ES-I3 (cell line): ENCODE data around the gene MLN.

Source experiments
- H3K36me3 ChIP-seq: 2 replicates; pipeline ENCODE4 v1.6.1; 2013; ENCODE audit warnings: mild to moderate bottlenecking, low read length, control low read depth, moderate library complexity; ENCODE audit not compliant: insufficient read depth
- H3K4me1 ChIP-seq: 2 replicates; pipeline ENCODE4 v1.6.1; 2013; ENCODE audit warnings: mild to moderate bottlenecking, control low read depth, low read length; ENCODE audit not compliant: insufficient read depth
- H3K9ac ChIP-seq: 2 replicates; pipeline ENCODE4 v1.6.1; 2013; ENCODE audit warnings: low read depth, mild to moderate bottlenecking, low read length, moderate library complexity
- H3K9me3 ChIP-seq: 2 replicates; pipeline ENCODE4 v1.6.1; 2013; ENCODE audit warnings: mild to moderate bottlenecking, low read length, moderate library complexity; ENCODE audit not compliant: control insufficient read depth, insufficient read depth

MLN gene

DNA sequence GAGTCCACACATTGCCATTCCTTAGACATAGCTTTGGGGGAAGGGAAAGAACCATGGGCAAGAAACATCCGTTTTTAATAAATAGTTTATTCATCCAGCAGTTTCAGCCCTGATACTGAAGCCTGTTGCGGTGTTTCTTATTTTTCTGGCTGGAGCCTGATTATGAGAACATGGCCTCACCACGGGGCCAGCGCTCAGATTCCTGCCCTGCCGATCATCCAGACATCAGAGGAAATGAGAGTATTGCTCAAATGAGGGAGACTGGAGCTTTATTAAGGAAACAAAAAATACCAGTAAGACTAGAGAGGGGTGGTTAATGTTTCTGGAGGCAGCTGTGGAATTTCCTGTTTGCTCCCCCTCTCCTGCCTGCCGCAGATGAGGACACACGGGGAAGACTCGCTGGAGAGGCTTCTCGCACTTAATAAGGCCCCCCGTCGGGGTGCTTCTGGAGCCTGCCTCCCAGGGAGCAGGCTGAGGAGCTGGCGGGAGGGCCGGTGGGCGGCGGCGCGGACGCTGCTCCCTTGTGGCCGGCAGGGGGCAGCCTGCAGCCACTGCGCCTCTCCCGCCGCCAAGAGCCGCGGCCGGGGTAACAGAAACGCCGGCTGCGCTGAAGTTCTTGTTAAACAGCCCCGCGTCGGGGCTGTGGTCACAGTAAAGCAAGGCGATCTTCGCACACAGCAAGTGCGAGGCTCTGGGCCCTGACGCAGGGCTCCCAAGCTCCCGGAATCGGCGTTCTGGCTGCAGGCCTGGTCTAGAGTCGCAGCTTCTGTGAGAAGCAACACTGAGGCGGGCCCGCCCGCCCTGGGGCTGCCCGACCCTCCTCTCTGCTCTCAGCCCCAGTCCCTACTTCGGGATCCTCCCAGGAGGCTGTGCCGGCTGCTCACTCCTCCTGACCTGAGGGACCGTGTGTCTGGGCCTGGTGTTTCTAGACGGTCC, 32.4 kb downstream of the MLN start:
- Histone ChIP-seq H3K36me3 (peaks cover 25% of the 10 kb centered on the region), H3K4me1 (peaks cover 32% of the 10 kb centered on the region), H3K9me3 (no peaks in the 10 kb centered on the region), H3K9ac (no peak overlapping the region)

DNA sequence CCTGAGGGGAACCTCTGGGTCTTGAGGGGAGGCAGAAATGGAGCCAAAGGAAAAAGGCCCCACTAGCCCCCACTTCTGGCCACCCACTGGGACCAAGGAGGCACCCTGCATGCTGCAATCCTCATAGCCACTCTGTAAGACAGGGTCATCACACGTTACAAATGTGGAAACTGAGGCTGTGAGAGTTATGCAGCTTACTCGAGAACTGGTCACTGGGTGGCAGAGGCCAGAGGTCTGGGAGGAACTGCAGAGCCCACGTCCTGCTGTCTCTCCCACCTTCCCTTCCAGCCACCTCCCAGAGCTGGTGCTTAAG, 33.0 kb downstream of the MLN start:
- H3K9ac ChIP-seq, result no peak overlapping the region
- H3K4me1 ChIP-seq, result peaks cover 32% of the 10 kb centered on the region
- H3K36me3 ChIP-seq, result peaks cover 19% of the 10 kb centered on the region
- no peaks in the 10 kb centered on the region for H3K9me3 ChIP-seq

- peaks cover 32% of the 10 kb centered on the region for H3K4me1 ChIP-seq
- no peak overlapping the region; the same call in 1 of the 2 replicates for H3K9ac ChIP-seq
- H3K9me3 ChIP-seq, result no peaks in the 10 kb centered on the region
- peaks cover 18% of the 10 kb centered on the region for H3K36me3 ChIP-seq
These were observed 33.5 kb downstream of the MLN start for GRCh38 chr6:33770124-33770832.

DNA sequence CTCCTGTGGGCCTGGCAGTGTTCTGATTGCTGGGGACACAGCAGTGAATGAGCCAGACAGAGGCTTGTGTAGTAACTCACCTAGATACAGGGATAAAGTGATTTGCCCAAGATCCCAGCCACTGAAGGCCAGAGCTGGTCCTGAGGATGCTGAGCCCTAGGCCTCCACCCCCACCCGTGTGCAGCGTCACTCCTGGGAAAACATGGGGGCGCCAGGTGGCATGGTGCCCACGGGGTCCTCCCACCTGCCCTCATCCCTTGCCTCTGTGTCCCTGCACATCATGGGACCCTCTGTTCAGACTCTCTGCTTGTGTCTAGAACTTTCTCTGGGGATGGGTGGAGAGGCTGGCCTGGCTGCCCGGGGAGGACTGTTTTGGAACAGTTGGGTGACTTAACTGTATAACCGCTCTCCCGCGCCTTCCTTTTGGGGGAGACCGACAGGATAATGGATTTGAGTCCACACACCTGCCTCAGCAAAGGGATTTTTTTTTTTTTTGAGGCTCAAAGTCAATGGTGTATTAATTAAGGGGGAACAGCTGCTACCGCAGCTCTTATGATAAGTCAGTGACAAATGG, 34.5 kb downstream of the MLN start:
- Histone ChIP-seq H3K4me1 (peaks cover 32% of the 10 kb centered on the region), H3K36me3 (peaks cover 13% of the 10 kb centered on the region; the same call in 1 of the 2 replicates), H3K9me3 (no peaks in the 10 kb centered on the region), H3K9ac (no peak overlapping the region)

DNA sequence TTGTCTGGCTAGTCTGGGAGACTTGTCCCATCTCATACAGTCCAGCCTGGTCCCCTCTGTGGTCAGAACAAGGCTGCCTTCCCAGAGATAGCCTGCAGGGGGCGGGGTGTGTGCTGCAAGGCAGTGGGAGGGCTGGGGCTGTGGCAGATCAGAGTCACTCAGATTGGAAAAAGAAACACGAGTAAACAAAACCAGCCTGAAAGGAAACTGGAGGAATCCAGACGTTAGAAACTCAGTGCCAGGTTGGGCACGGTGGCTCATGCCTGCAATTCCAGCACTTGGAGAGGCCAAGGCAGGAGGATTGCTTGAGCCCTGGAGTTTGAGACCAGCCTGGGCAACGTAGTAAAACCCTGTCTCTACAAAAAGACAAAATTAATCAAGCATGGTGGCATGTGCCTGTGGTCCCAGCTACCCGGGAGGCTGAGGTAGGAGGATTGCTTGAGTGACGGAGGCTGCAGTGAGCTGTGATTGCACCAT, 35.1 kb downstream of the MLN start:
- Histone ChIP-seq H3K9me3 (no peaks in the 10 kb centered on the region), H3K4me1 (peaks cover 32% of the 10 kb centered on the region), H3K36me3 (peaks cover 13% of the 10 kb centered on the region; the same call in 1 of the 2 replicates), H3K9ac (no peak overlapping the region)

- Histone ChIP-seq H3K4me1 (peaks cover 23% of the 10 kb centered on the region), H3K9ac (no peak overlapping the region), H3K9me3 (no peaks in the 10 kb centered on the region), H3K36me3 (0 out of 2 replicates have a peak, but pooled peaks cover 3% of the 10 kb centered on the region)
These were observed 36.6 kb downstream of the MLN start for GRCh38 chr6:33766921-33767907.

GRCh38 chr6:33765368-33765767, 38.4 kb downstream of the MLN start:
- peaks cover 7% of the 10 kb centered on the region for H3K4me1 ChIP-seq
- no peaks in the 10 kb centered on the region for H3K36me3 ChIP-seq
- no peak overlapping the region for H3K9ac ChIP-seq
- no peaks in the 10 kb centered on the region for H3K9me3 ChIP-seq

DNA sequence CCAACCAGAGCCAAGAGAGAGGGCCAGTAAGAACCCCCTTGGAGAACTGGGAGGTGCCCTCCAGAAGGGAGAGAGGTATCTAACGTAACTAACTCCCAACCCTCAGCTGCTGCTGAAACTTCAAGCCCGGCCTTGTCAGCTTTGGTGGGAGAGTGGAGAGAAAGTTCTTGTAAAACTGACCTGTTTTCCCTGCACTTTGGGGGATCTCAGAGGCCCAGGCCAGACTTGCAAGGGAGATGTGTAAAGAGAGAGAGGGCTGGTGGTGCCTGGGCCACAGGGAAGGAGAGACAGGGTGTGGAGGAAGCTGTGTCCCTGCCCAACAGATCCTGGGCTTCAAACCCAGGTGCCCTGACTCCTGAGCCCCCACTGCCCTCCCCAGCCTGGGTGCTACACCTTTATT, 39.8 kb downstream of the MLN start:
- Histone ChIP-seq H3K36me3 (no peaks in the 10 kb centered on the region), H3K9ac (no peak overlapping the region), H3K4me1 (no peaks in the 10 kb centered on the region; the same call in 1 of the 2 replicates), H3K9me3 (no peaks in the 10 kb centered on the region)

GRCh38 chr6:33763483-33763882, 40.3 kb downstream of the MLN start:
- Histone ChIP-seq H3K36me3 (no peaks in the 10 kb centered on the region), H3K9ac (no peak overlapping the region), H3K9me3 (no peaks in the 10 kb centered on the region), H3K4me1 (no peaks in the 10 kb centered on the region; the same call in 1 of the 2 replicates)

- no peaks in the 10 kb centered on the region for H3K36me3 ChIP-seq
- no peaks in the 10 kb centered on the region for H3K9me3 ChIP-seq
- no peak overlapping the region for H3K9ac ChIP-seq
These were observed 41.1 kb downstream of the MLN start for GRCh38 chr6:33762713-33763112.

DNA sequence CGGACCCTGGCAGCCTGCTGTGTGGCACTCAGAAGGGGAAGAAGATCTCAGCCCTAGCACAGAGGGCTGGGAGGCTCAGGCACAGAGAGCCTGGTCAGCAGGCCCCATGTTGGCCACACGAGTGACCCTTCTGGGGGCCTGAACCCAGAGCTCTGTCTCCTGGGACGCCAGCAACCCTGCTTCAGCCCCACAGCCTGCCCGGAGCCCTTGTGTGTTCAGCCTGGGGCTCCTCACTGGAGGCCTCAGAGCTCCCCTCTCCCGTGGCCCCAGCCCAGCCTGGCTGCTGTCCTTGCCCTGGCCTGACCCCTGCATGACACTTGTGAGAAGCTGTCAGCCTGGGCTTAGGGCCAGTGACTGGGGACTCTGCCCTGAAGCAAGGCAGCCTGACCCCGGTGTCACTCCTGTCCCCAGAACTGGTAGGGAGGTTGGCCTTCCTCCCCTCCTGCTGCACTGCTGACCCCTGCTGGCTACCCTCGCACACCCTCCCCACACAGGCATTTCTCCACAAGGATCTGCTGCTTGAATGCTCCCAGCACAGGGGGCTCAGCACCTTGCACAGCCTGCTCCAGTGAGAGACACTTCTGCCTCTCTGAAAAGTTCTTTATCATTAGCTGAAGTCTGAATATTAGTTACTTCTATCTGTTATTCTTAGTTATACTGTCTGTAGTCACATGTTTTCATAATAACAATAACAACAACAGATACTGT, 41.7 kb downstream of the MLN start:
- no peak overlapping the region for H3K9ac ChIP-seq
- no peaks in the 10 kb centered on the region for H3K36me3 ChIP-seq
- no peaks in the 10 kb centered on the region for H3K9me3 ChIP-seq
- no peaks in the 10 kb centered on the region for H3K4me1 ChIP-seq

More at GRCh38 chr6:33762713-33763112, 41.1 kb downstream of the MLN start:
- no peaks in the 10 kb centered on the region for H3K4me1 ChIP-seq

DNA sequence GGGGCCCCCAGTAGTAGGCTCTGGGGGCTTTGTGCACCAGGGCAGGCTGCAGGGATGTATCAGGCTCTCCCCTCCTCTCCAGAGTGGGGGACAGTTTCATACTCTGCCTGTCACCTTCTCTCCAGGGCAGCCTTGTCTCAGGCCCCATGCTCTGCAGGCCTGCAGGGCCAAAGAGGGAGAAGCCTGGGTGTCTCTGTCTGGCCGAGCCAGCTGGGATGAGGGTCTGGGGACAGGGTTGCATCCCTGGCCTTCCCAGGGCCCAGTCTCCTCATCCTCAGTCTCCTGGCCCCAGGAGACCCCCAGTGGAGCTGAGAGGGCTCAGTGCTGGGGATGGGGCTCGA, 42.3 kb downstream of the MLN start:
- no peak overlapping the region for H3K9ac ChIP-seq
- no peaks in the 10 kb centered on the region for H3K36me3 ChIP-seq
- H3K9me3 ChIP-seq, result no peaks in the 10 kb centered on the region
- no peaks in the 10 kb centered on the region for H3K4me1 ChIP-seq

DNA sequence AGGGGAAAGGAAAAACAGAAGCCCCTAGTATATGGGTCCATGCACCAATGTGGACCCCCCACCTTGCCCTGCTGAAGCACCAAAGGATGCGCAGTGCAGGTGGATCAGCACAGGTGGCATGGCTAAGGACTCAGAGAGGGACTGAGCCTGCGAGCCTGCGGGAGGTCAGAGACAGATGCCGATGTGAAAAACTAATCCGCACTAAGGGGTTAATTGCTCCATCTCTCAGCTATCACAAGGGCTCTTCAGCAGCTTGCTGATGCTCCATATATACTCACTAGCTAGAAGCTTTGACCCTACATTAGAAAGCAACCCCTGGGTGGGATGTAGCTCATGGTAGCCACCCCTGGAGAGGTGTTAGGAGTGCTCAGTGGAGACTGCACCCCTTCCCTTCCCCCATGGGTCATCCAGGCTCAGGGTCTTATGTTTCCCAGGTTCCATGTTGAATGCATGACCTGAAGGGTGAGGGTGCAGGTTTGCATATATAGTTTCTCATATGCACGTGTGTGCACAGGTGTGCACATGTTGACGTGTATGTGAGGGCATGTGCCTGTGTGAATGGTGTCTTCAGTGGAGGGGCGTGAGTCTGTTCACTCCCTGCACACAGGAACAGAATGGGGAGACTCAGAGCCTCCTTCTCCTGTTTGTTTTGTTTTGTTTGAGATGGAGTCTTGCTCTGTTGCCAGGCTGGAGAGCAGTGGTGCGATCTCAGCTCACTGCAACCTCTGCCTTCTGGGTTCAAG, 43.7 kb downstream of the MLN start:
- H3K9me3 ChIP-seq, result no peaks in the 10 kb centered on the region
- no peaks in the 10 kb centered on the region for H3K36me3 ChIP-seq
- H3K4me1 ChIP-seq, result peaks cover 4% of the 10 kb centered on the region; the same call in 1 of the 2 replicates
- H3K9ac ChIP-seq, result no peak overlapping the region
